HEK293 (cell line): Measurements from ENCODE around the gene TMEM208.

Experiments used
- CTCF ChIA-PET: fragments of 350-600 bp; formaldehyde crosslinking; extraction: SDS; loops from one replicate; lab custom pipeline; 2021; ENCODE audit warnings: antibody characterized with exemption; lab: Yijun Ruan, JAX
- POLR2A ChIA-PET: fragments of 300-600 bp; formaldehyde crosslinking; extraction: SDS; loops from one replicate; lab custom pipeline; 2020; ENCODE audit warnings: antibody characterized with exemption, inconsistent platforms; lab: Yijun Ruan, JAX
- H3K27ac ChIP-seq: fragments of 200-500 bp; sonication (Bioruptor generic); 2 replicates; pipeline ENCODE4 v1.5.1; 2014; ENCODE audit warnings: low read depth, low read length, control low read depth, inconsistent platforms; ENCODE audit errors: extremely low read depth
- H3K36me3 ChIP-seq, 2 experiments: fragments of 200-500 bp in 1 of 2; sonication (Bioruptor generic) in 1 of 2; 1 replicate in 1 of 2; 2 replicates in 1 of 2; pipeline ENCODE4 v1.5.1; 2014 to 2017; ENCODE audit warnings: inconsistent platforms in 2 of 2, low read length in 2 of 2; ENCODE audit not compliant: control insufficient read depth in 2 of 2, insufficient read depth in 1 of 2
- H3K4me1 ChIP-seq: fragments of 200-500 bp; sonication (Bioruptor generic); 2 replicates; pipeline ENCODE4 v1.5.1; 2014; ENCODE audit warnings: mild to moderate bottlenecking, low read length, inconsistent platforms; ENCODE audit not compliant: control insufficient read depth, insufficient read depth
- H3K4me3 ChIP-seq: 2 replicates; pipeline ENCODE4 v1.5.1; 2011; ENCODE audit warnings: low read depth, mild to moderate bottlenecking, control low read depth, low read length, moderate library complexity
- H3K9me3 ChIP-seq: fragments of 200-500 bp; sonication (Bioruptor generic); 2 replicates; pipeline ENCODE4 v1.5.1; 2014; ENCODE audit warnings: low read depth, low read length, inconsistent platforms; ENCODE audit not compliant: control insufficient read depth, insufficient read depth
- GLIS1 ChIP-seq: fragments of 450-650 bp; formaldehyde crosslinking; IDR thresholded peaks from 2 replicates; pipeline ENCODE4 v1.5.1; 2016; ENCODE audit warnings: missing biosample characterization, missing genetic modification characterization
- KLF1 ChIP-seq: fragments of 450-650 bp; formaldehyde crosslinking; IDR thresholded peaks from 2 replicates; pipeline ENCODE4 v1.5.1; 2016; ENCODE audit warnings: missing biosample characterization, missing genetic modification characterization
- KLF16 ChIP-seq: fragments of 450-650 bp; formaldehyde crosslinking; IDR thresholded peaks from 2 replicates; pipeline ENCODE4 v1.5.1; 2017; ENCODE audit warnings: missing biosample characterization, missing genetic modification characterization
- SCRT2 ChIP-seq: fragments of 450-650 bp; formaldehyde crosslinking; IDR thresholded peaks from 2 replicates; pipeline ENCODE4 v1.5.1; 2016; ENCODE audit warnings: missing biosample characterization, missing genetic modification characterization
- ZBTB8A ChIP-seq: fragments of 450-650 bp; formaldehyde crosslinking; IDR thresholded peaks from 2 replicates; pipeline ENCODE4 v1.5.1; 2016; ENCODE audit warnings: missing biosample characterization, missing genetic modification characterization
- ZNF133 ChIP-seq: fragments of 450-650 bp; formaldehyde crosslinking; IDR thresholded peaks from 2 replicates; pipeline ENCODE4 v1.5.1; 2016; ENCODE audit warnings: missing biosample characterization, missing genetic modification characterization
- ZNF140 ChIP-seq: fragments of 450-650 bp; formaldehyde crosslinking; IDR thresholded peaks from 2 replicates; pipeline ENCODE4 v1.5.1; 2016; ENCODE audit warnings: missing biosample characterization, missing genetic modification characterization
- ZNF146 ChIP-seq: fragments of 450-650 bp; formaldehyde crosslinking; IDR thresholded peaks from 2 replicates; pipeline ENCODE4 v1.5.1; 2016; ENCODE audit warnings: missing biosample characterization, missing genetic modification characterization
- ZNF223 ChIP-seq: fragments of 450-650 bp; formaldehyde crosslinking; IDR thresholded peaks from 2 replicates; pipeline ENCODE4 v1.5.1; 2016; ENCODE audit warnings: missing biosample characterization, missing genetic modification characterization
- ZNF24 ChIP-seq: fragments of 450-650 bp; formaldehyde crosslinking; IDR thresholded peaks from 2 replicates; pipeline ENCODE4 v1.5.1; 2016; ENCODE audit warnings: missing biosample characterization, missing genetic modification characterization
- ZNF311 ChIP-seq: fragments of 450-650 bp; formaldehyde crosslinking; IDR thresholded peaks from 2 replicates; pipeline ENCODE4 v1.5.1; 2017; ENCODE audit warnings: missing biosample characterization, missing genetic modification characterization, borderline replicate concordance
- ZNF549 ChIP-seq: fragments of 450-650 bp; IDR thresholded peaks from 2 replicates; pipeline ENCODE4 v1.5.1; 2018; ENCODE audit warnings: missing biosample characterization, missing genetic modification characterization, mild to moderate bottlenecking, inconsistent platforms, moderate library complexity
- ZNF555 ChIP-seq: fragments of 450-650 bp; formaldehyde crosslinking; conservative IDR thresholded peaks from 2 replicates; pipeline ENCODE4 v1.5.1; 2017; ENCODE audit warnings: missing biosample characterization, mild to moderate bottlenecking, missing genetic modification characterization, inconsistent platforms
- ZNF560 ChIP-seq: fragments of 450-650 bp; formaldehyde crosslinking; IDR thresholded peaks from 2 replicates; pipeline ENCODE4 v1.5.1; 2017; ENCODE audit warnings: missing biosample characterization, missing genetic modification characterization, borderline replicate concordance
- ZNF561 ChIP-seq: fragments of 450-650 bp; IDR thresholded peaks from 2 replicates; pipeline ENCODE4 v1.5.1; 2018; ENCODE audit warnings: missing biosample characterization, missing genetic modification characterization, borderline replicate concordance
- ZNF600 ChIP-seq: fragments of 450-650 bp; formaldehyde crosslinking; IDR thresholded peaks from 2 replicates; pipeline ENCODE4 v1.5.1; 2016; ENCODE audit warnings: missing biosample characterization, missing genetic modification characterization
- ZNF654 ChIP-seq: fragments of 450-650 bp; formaldehyde crosslinking; IDR thresholded peaks from 2 replicates; pipeline ENCODE4 v1.5.1; 2016; ENCODE audit warnings: low read depth, missing biosample characterization, missing genetic modification characterization
- TF ChIP-seq, protein P1 (sequence below): fragments of 450-650 bp; formaldehyde crosslinking; IDR thresholded peaks from 2 replicates; pipeline ENCODE4 v1.5.1; 2017; ENCODE audit warnings: missing biosample characterization, missing genetic modification characterization
- TF ChIP-seq, protein P2 (sequence below): fragments of 450-650 bp; formaldehyde crosslinking; IDR thresholded peaks from 2 replicates; pipeline ENCODE4 v1.5.1; 2017; ENCODE audit warnings: missing biosample characterization, missing genetic modification characterization
- TF ChIP-seq, protein P3 (sequence below): fragments of 450-650 bp; formaldehyde crosslinking; conservative IDR thresholded peaks from 2 replicates; pipeline ENCODE4 v1.5.1; 2016; ENCODE audit warnings: low read depth, missing biosample characterization, missing genetic modification characterization
- TF ChIP-seq, protein P4 (sequence below): fragments of 450-650 bp; formaldehyde crosslinking; IDR thresholded peaks from 2 replicates; pipeline ENCODE4 v1.5.1; 2016; ENCODE audit warnings: missing biosample characterization, missing genetic modification characterization, borderline replicate concordance

Gene TMEM208

DNA sequence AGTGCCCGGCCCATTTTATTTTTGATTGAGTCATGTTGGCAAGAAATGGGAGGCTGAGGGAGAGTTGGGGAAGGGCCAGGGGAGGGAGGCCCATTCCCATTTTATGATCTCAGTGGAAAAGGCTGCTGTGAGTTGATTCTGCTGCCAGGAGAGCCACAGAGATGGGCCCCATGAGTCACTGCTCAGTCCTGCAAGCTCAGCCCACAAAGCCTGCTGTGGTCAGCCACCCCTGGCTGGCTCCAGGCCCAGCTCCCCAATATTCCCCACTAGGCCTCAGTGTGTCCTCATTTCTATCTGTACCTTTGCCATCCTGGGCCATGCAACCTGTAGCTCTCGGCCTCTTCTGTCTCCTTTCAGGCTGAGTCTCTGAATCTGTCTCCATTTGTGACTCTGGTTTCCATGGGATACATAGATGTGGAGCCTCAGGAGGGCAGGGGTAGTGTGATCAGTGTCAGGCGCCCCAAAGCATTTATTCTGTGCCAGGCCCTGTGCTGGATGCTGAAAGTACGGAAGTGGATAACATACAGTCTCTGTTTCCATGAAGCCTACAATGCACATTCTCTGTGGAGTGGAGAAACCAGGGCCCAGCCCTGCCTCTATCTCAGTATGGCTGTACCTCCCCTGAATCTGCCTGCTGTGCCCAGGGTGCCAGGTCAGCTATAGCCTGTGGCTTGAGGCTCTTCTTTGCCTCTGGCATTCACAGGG lies 50.5 kb downstream of the TMEM208 start (continued):
- TF ChIP-seq, protein P1, sequence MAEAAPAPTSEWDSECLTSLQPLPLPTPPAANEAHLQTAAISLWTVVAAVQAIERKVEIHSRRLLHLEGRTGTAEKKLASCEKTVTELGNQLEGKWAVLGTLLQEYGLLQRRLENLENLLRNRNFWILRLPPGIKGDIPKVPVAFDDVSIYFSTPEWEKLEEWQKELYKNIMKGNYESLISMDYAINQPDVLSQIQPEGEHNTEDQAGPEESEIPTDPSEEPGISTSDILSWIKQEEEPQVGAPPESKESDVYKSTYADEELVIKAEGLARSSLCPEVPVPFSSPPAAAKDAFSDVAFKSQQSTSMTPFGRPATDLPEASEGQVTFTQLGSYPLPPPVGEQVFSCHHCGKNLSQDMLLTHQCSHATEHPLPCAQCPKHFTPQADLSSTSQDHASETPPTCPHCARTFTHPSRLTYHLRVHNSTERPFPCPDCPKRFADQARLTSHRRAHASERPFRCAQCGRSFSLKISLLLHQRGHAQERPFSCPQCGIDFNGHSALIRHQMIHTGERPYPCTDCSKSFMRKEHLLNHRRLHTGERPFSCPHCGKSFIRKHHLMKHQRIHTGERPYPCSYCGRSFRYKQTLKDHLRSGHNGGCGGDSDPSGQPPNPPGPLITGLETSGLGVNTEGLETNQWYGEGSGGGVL (tag by site-specific recombination) = peak; percentile 85
- TF ChIP-seq ZNF146 (tag by site-specific recombination) (no peak), KLF16 (tag by site-specific recombination) (no peak), KLF1 (no peak), ZNF223 (tag by site-specific recombination) (no peak), ZNF549 (tag by site-specific recombination) (no peak), SCRT2 (peak; percentile 75), GLIS1 (peak; percentile 60; the same call in 1 of the 2 replicates), ZNF600 (tag by site-specific recombination) (no peak), ZNF561 (tag by site-specific recombination) (no peak), ZBTB8A (no peak), ZNF654 (tag by site-specific recombination) (no peak), ZNF140 (tag by site-specific recombination) (no peak), ZNF560 (tag by site-specific recombination) (no peak), ZNF133 (no peak), ZNF24 (tag by site-specific recombination) (no peak), ZNF555 (no peak)
- TF ChIP-seq, protein P2, sequence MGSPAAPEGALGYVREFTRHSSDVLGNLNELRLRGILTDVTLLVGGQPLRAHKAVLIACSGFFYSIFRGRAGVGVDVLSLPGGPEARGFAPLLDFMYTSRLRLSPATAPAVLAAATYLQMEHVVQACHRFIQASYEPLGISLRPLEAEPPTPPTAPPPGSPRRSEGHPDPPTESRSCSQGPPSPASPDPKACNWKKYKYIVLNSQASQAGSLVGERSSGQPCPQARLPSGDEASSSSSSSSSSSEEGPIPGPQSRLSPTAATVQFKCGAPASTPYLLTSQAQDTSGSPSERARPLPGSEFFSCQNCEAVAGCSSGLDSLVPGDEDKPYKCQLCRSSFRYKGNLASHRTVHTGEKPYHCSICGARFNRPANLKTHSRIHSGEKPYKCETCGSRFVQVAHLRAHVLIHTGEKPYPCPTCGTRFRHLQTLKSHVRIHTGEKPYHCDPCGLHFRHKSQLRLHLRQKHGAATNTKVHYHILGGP (tag by site-specific recombination) = no peak
- TF ChIP-seq, protein P3, sequence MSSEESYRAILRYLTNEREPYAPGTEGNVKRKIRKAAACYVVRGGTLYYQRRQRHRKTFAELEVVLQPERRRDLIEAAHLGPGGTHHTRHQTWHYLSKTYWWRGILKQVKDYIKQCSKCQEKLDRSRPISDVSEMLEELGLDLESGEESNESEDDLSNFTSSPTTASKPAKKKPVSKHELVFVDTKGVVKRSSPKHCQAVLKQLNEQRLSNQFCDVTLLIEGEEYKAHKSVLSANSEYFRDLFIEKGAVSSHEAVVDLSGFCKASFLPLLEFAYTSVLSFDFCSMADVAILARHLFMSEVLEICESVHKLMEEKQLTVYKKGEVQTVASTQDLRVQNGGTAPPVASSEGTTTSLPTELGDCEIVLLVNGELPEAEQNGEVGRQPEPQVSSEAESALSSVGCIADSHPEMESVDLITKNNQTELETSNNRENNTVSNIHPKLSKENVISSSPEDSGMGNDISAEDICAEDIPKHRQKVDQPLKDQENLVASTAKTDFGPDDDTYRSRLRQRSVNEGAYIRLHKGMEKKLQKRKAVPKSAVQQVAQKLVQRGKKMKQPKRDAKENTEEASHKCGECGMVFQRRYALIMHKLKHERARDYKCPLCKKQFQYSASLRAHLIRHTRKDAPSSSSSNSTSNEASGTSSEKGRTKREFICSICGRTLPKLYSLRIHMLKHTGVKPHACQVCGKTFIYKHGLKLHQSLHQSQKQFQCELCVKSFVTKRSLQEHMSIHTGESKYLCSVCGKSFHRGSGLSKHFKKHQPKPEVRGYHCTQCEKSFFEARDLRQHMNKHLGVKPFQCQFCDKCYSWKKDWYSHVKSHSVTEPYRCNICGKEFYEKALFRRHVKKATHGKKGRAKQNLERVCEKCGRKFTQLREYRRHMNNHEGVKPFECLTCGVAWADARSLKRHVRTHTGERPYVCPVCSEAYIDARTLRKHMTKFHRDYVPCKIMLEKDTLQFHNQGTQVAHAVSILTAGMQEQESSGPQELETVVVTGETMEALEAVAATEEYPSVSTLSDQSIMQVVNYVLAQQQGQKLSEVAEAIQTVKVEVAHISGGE (tag by site-specific recombination) = no peak

DNA sequence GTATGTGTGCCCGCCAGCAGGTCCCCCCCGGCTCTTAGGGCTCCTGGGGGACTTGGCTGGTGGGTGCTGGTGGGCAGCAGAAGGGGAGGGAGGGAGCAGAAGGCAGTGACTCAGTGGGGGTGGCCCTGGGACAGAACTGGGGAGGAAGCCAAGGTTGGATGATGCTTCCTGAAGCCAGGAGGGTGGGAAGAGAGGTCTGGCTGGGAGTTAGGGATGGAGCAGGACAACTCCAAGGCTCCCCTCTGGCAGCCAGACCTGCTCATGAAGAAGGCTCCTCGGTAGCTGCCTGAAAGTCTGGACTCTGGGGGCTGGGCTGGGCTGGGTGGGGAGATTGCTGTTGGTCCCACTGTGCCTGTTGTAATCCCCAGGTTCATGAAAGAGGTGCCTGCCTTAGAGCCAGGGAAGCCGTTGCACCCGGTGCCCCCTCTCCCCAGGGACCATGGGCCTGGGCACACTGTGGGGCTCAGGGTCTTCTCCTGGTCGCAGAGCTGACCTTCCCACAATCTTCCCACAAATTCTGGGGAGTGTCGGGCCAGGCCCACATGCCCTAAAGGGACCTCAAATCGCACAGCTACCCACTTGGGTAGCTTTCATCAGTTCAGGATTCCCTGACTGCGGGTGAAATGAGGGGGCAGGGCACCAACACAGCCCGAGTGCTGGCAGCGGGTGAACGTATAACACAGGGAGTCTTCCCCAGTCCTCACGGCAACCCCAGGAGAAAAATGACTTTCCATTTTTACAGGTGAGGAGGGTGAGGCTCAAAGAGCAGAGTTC lies 51.3 kb downstream of the TMEM208 start:
- POLR2A ChIA-PET = interaction anchor here (0.5 to 1.2 kb wide), 4 partner anchors 10 to 153 kb away, joined by 3 to 6 read pairs (median 3); partner anchors contain the start of gene HSD11B2
- Histone ChIP-seq H3K36me3 (peaks cover 0 to 38% of the 10 kb centered on the region in 2 experiments; a peak in 2 of 3 replicates), H3K4me3 (peak overlapping the region; percentile 50), H3K27ac (peak overlapping the region; percentile 50; the same call in 1 of the 2 replicates), H3K4me1 (no peaks in the 10 kb centered on the region), H3K9me3 (no peaks in the 10 kb centered on the region)
- CTCF ChIA-PET = interaction anchor here (0.6 to 3.8 kb wide), 9 partner anchors 10 to 121 kb away, joined by 3 to 14 read pairs (median 3); partner anchors contain the start of gene HSF4
- no peak for TF ChIP-seq ZNF311 (tag by site-specific recombination)
- TF ChIP-seq, protein P1 (tag by site-specific recombination) = peak; percentile 78
- TF ChIP-seq, protein P4, sequence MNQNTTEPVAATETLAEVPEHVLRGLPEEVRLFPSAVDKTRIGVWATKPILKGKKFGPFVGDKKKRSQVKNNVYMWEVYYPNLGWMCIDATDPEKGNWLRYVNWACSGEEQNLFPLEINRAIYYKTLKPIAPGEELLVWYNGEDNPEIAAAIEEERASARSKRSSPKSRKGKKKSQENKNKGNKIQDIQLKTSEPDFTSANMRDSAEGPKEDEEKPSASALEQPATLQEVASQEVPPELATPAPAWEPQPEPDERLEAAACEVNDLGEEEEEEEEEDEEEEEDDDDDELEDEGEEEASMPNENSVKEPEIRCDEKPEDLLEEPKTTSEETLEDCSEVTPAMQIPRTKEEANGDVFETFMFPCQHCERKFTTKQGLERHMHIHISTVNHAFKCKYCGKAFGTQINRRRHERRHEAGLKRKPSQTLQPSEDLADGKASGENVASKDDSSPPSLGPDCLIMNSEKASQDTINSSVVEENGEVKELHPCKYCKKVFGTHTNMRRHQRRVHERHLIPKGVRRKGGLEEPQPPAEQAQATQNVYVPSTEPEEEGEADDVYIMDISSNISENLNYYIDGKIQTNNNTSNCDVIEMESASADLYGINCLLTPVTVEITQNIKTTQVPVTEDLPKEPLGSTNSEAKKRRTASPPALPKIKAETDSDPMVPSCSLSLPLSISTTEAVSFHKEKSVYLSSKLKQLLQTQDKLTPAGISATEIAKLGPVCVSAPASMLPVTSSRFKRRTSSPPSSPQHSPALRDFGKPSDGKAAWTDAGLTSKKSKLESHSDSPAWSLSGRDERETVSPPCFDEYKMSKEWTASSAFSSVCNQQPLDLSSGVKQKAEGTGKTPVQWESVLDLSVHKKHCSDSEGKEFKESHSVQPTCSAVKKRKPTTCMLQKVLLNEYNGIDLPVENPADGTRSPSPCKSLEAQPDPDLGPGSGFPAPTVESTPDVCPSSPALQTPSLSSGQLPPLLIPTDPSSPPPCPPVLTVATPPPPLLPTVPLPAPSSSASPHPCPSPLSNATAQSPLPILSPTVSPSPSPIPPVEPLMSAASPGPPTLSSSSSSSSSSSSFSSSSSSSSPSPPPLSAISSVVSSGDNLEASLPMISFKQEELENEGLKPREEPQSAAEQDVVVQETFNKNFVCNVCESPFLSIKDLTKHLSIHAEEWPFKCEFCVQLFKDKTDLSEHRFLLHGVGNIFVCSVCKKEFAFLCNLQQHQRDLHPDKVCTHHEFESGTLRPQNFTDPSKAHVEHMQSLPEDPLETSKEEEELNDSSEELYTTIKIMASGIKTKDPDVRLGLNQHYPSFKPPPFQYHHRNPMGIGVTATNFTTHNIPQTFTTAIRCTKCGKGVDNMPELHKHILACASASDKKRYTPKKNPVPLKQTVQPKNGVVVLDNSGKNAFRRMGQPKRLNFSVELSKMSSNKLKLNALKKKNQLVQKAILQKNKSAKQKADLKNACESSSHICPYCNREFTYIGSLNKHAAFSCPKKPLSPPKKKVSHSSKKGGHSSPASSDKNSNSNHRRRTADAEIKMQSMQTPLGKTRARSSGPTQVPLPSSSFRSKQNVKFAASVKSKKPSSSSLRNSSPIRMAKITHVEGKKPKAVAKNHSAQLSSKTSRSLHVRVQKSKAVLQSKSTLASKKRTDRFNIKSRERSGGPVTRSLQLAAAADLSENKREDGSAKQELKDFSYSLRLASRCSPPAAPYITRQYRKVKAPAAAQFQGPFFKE = no peak
